DMS79 (cell line): ENCODE measurements around the gene ACOX1.
A peak's percentile ranks its signal among the peaks of the same experiment; 100 is the strongest.

Experiments used
- DNase-seq: peaks from one replicate; lab custom pipeline; 2025; lab: John Stamatoyannopoulos, UW

The ACOX1 gene

DNA sequence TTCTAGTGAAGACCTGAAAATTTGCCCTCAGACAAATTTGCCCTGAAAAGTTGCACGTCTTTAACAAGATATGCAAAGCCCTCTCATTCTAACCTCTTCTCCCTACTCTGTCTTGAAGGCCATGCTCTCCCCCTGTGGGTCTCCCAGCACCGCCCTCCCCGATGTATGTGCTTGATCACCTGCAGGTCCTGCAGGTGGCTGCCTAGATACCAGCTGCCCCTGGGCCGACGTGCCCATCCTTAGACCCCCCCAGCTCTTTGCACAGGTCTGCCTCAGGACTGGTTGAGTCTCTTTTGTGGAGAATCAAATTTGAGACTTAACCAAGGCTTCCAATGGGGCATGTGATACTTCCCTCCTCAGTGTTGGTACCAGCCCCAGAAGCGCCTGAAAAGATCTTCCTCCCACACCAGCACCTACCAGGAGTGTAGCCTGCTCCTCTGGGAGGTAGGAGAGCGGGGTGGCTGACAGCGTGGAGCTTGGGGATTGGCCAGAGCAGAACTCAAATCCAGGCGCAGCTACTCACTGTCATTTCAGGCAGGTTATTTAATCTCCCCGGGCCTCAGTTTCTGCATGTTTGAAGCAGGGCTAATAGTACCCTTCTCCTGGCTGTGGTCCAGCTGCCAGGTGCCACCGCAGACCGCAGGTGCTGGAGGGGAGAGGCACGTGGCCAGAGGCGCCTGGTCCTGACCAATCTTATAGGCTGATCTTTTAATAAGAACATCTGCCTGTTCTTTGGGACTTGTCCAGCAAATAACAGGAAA lies 69.7 kb downstream of the ACOX1 start:
- DNase-seq: peak; percentile 81

DNA sequence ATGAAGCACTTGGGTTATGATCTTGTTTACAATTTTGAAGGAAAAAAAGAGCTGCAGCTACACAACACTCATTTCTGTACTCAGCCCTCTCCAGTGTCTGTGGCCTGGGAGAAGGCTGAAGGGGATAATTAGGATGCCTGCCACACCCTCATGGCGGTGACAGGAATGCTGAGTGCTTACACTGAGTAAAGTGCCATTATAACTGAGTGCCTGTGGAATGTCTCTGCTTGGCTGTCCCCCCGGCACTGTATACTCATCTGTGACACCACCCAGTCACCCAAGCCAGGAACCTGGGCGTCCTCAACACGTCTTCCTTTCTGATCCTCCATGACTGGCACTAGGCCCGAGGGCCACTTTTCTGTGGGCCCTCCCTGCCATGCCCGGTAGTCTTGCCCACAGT lies 70.8 kb downstream of the ACOX1 start:
- DNase-seq: peak; percentile 89

DNA sequence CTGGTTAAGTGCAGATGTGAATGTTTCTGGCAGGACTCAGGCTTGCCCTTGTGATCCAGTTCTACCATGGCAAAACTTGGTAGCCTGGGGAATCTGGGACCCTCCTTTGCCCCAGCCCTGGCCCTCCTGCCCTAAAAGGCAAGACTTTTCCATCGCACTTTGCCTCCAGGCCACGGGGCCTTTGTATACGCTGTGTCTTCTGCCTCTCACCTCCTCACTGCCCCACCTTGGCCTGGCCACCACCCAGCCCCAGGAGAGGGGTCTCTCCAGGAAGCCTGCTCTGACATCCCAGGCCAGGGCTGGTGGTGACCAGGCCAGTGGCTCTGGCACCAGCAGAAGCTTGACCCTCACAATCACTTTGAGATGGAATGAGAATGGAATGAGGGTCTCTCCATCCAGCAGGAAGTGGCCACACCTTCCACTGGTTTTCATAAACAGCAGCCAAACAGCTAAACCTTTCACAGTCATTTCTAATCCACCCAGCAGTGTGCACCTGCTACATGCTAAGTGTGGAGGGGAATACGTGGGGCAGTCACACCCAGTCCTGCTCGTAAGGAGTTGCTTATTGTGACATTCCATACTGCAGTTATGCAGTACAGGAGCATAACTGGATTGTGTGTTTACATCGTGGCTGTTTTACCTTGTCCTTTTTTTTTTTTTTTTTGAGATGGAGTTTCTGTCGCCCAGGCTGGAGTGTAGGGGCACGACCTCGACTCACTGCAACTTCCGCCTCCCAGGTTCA lies 72.7 kb downstream of the ACOX1 start:
- DNase-seq: no peak

DNA sequence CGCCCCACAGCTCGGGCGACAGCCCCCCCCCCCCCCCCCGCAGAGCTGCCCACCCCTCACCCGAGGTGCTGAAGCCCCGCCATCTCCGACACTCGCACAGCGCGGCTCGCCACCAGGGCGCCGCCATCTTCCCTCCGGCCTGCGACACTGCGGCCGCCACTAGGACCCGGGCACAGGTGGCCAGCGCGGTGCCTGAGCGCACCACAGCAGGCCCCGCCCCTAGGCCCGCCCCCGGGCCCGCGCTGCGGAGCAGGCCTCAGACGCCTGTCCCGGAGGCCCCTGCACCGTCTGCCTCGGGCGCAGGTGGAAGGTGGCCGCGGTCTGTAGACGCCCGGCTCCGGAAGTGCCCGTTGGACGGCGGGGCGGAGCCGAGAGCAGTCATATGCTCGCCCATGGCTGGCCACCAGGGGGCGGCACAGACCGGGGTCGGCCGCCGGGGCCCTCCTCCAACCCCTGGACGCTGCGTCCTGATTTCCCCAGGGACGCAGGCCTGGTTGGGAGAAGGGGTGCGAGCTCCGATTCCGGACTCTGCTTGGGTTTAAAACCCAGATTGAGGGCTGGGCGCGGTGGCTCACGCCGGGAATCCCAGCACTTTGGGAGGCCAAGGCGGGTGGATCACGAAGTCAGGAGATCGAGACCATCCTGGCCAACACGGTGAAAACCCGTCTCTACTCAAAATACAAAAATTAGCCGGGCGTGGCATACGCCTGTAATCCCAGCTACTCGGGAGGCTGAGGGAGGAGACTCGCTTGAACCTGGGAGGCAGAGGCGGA lies 74.0 kb downstream of the ACOX1 start, which contains the start of gene MRPL38:
Gene MRPL38, minus strand, starts transcription at position 136 of the 773 bp plus-strand sequence. Its CDS starts 9 bp downstream, at position 127.
- peak; percentile 79 for DNase-seq

DNA sequence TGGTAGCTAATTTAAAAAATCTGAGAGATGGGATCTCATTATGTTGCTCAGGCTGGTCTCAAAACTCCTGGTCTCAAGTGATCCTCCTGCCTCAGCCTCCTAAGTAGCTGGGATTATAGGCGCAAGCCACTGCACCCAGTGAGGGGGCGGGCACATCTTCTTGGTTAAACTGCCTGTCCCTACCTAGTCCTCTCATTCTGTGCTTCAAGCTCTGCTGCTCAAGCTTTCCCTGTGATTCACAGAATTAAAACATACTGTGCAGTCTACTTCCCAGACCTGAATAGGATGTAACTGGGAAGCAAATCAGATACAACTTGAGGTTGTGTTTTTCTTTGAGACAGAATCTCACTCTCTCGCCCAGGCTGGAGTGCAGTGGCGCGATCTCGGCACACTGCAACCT lies 76.6 kb downstream of the ACOX1 start:
- no peak for DNase-seq

DNA sequence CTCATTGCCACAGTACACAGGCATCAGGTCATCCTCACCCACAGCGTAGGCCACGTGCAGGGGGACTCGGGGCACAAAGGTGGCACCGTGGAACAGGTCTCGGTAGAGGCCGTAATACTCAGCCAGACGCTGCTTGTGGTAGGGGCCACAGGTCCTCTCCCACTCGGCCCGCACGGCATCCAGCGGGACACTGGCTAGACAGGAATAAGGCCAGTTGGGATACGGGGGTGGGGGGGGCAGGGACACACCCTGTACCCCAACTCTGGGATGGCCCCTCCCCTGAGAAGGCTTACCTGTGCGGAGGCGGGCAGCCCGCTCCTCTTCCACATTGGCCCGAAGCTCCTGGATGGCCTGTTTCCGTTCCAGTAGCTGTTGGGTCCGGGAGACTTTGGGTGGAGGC lies 77.2 kb downstream of the ACOX1 start:
- DNase-seq: no peak

DNA sequence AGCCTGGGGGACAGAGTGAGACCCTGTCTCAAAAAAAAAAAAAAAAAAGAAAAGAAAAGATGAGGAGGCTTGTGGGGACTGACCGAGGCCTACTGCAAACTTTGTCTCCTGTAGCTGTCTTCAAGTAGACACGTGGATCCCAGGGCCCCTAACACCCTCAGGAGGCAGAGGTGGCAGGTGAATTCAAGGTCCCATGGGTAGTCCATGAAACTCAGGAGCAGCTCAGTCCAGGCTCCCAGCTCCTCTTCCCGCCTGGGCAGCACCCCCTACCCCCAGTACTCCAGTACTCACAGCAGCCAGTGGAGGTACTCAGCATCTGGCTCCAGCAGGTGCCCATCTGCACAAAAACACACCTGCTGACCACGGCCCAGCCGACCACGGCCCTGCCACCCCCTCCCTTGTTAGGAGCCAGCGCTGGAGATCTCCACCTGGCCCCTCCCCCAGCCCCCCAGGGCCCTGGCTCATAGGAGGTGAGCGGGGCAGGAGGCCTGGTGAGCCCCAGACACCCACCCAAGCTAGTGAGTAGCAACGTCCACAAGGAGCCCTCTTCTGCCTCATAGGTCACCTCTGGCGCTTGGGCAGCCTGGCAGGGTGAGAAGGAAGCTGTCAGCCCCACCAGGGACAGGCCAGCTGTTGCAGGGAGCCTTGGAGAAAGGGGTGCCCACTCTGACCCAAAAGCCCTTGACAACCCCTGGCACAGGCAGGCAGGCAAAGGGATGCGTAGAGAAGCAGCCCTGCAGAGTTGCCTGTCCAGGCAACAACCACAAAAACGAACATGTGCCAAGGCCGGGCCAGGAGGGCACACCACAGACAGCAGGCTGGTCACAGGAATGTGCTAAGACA lies 78.1 kb downstream of the ACOX1 start:
- DNase-seq: no peak

DNA sequence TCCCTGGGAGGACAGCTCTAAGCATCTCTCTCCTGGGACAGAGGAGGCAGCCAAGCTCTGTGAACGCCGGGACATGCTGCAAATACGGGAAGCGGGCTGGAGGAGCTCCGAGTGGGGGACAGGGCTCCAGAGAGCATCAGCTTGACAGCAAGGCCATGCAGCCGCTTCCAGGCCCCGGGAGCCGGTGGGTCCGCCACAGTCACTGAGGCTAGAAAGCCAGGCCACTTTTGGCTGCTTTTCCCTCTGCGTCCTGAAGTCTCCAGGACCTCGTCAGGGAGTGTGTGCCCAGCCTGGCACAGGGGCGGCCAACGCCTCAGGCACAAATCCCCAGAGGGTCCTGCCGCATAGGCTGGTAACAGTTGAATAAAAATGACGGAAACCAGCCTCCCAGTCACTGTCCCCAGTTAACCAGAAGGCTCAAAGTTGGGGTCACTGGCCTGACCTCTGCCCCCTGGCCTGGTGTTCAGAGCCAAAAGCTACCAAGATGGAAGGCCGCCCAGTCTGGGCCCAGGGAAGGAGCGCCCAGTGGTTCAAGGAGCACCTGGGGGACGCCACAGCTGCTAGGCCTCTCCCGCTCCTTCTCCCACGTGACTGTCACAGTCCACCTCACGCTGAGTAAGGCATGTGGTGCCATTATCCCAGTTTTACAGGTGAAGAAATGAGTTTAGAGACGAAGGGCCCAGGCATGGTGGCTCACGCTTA lies 79.0 kb downstream of the ACOX1 start:
- DNase-seq: no peak

DNA sequence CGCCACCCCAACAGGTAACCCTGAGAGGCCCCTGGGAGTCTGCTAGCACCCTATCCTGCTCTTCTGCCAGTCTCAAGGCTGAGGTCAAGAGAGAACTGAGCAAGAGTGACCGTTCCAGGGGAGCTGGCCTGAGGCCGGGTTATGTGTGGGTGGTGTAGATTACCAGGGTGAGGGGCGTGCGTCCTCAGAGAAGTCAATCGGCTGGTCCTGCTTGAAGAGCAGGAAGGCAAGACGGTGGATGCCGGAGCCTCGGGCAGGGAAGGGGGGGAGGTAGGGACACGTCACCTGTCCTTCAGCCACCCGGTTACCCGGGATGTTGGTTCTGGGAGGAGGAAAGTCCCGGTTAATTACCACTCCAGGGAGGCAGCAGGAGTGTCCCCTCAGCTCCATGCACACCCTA lies 79.6 kb downstream of the ACOX1 start:
- DNase-seq: no peak

DNA sequence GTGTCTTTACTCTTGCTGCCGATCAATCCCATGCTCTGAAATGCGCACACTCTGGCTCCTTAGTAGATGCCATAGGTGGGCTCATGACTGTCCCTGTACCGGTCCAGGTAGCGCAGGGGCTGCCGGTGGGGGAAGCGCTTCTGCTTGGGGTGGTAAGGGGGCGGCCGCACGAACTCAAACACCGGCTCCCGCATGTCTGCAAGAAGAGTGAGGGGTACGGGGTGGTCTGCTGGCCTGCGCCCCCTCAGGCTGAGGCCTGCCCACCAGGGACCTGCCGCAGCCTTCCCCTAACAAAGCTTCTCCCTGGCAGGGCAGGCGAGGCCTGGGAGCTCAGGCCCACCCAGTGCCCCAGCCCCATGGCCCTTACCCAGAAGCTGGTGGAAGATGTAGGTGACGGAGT lies 80.2 kb downstream of the ACOX1 start:
- no peak for DNase-seq

DNA sequence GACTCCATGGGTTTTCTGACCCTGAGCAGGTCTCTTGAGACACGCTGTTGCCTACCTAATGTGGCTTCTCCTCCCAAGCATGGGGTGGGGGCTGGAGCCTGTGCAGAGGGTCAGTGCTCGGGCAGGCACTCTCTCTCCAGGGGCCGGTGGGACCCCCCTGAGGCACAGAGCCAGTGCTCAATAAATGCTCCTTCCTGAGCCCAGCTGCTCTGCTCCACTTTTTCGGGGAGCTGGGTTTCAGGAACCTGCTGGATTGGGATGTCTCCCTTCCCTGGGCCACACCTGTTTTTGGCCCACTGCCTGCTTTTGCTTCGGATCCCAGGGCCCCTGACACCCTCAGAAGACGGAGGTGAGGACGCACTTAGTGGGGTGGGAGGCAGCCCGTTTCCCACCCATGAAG lies 80.9 kb downstream of the ACOX1 start:
- DNase-seq: no peak

DNA sequence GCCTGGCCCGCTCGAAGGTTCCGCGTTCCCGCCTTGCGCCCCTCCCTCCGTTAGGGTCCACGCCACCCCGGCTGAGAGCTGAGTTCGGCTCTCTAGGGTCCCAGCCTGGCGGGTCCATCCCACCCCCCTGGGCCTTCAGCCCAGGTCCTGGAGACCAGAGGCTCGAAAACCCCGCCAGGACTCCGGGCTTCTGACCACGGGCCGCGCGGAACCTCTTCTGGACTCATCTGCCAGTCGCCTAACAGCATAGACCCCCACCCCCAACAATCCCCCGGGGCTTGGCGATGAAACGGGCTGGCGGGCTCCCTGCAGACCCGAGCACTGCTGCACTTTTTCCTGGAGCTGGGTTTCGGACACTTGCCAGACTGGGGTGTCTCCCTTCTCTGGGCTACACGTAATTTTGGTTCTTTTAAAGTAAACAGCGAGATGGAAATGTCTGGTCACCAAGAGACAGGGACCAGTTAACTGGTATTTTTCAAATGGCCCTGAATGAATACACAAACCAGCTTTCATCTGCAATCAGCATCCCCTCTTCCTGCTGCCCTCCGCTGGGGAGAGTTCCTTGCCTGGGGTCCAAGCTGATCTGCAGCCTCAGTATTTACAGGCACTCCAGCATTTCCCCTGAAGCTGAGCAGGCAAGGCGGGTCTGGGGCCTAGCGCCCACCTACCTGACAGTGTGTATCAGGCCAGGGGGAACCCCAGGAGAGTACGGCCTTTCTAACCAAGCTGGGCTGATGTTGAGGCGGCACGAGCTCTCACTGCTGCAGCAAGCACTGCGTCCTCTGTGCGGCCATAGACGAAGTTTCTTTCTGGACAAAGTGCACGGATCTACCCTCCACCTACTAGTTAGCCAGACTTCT lies 81.6 kb downstream of the ACOX1 start:
- no peak for DNase-seq

DNA sequence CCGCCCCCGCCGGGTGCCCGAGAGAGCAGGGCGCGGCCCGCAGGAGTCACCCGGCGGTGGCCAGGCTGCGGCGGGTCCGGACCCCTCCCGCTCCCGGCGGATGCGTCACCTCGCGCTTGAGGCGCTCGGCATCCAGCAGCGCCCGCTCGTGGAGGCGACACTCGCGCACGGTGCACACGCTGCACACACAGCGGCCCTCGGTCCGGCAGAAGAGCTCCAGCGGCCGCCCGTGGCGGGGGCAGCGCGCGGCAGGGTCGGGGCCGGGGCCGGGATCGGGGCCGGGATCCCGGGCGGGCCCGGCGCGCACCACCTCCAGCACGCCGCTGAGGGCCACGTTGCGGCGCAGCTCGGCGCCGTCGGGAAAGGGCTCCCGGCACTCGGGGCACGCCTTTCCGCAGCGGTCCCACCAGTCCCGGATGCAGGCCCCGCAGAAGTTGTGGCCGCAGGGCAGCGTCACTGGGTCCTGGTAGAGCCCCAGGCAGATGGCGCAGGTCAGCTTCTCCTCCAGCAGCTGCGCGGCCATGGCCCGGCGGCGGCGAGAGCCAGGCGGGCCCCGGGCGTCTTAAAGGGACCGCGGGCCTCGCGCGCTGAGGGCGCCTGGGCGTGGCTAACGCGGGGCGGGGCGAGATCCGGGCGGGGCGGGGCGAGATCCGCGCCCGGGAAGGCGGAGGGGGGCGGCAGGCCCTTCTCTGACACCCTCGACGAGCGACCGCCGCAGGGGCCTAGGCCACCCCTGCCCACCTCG lies 82.4 kb downstream of the ACOX1 start, which contains the start of gene TRIM65:
Gene TRIM65, minus strand, starts transcription at position 537 of the 745 bp plus-strand sequence. Its CDS starts 14 bp downstream, at position 523.
- no peak for DNase-seq

DNA sequence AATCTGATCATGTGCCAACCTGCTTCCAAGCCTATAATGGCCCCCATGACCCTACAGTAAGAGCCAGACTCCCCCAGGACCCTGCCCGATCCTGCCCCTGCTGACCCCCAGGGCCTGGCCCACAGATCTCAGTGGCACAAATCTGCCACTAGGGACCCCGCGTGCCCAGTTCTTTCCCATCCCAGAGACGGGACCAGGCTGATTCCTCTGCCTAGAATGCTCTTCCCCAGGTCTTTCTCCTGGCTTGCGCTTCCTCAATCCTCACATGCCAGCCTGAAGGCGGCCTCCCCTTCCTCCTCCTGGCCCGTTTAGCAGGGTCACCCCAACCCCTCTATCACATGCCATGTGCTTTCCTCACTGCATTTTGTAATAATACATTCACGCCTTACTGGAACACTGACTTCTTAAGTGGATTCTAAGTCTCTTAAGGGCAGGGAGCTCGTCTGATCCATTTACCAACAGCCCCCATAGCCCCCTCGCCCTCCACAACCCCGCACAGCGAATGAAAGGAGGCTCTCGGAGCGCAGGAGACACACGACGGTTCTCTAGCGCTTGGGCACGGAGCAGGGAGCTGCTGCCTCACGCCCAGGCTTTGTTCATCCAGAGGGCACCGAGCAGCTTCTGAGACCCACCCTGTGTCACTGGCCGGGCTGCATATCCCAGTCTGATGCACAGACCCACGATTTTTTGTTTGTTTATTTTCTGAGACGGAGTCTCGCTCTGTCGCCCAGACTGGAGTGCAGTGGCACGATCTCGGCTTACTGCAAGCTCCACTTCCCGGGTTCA lies 83.4 kb downstream of the ACOX1 start:
- DNase-seq: no peak

DNA sequence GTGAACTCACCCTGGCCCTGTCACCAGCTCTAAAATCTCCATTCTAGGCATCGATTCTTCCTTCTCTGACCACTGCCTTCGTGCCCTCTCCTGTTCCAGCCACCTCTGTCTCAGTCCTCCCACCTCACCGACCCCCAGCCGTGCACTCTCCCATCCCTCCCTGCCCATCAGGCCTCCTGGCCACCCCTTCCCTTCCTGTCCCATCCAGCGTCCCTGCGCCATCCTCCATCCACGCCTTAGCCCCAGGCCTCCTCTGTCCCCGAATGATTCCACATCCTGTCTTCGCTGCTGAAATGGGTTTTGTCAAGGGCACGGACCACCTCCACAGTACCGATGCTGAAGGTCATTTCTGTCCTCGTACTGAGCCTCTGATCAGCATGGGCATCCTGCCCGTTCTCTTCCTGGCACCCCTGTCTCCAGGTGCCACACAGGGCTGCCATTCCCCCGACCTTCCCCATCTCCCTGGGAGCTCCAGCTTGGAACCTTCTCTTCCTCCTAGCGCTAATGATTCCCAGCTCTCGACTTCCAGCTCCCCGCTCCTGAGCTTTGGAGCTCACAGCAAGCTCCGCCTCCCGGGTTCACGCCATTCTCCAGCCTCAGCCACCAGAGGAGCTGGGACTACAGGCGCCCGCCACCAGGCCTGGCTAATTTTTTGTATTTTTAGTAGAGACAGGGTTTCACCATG lies 84.8 kb downstream of the ACOX1 start:
- DNase-seq: no peak

DNA sequence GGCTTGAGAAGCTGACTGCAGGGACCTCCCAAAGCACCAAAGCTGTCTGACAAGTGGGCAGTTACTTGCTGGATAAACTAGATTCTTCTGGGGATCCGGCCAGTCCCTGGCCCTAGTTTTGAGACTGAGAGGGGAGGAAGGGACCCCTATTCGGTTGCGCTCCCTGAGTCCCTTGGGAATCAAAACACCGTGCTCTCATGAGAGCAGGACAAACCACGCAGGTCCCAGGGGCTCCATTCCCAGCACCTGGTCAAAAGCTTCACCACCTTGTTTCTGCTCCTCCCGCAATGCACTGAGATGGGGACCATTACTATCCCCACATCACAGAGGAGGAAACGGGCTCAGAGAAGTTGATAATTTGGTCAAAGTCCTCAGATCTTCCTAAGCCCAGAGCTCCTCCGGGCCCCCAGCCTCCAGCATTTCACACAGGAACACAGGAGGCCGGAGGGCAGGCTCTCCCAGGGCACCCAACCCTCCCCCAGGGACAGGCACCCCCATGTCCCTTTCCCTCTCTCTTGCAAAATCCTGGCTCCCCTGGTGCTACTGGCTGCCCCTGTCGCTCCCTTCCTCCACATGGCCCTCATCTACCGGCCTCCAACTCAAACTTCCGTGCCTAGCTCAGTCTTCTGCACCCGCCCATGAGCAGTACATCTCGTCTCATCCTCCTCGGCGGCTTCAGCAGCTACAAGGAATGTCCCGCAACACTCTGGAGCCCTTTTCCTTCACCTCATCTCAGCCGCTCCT lies 85.5 kb downstream of the ACOX1 start:
- no peak for DNase-seq

DNA sequence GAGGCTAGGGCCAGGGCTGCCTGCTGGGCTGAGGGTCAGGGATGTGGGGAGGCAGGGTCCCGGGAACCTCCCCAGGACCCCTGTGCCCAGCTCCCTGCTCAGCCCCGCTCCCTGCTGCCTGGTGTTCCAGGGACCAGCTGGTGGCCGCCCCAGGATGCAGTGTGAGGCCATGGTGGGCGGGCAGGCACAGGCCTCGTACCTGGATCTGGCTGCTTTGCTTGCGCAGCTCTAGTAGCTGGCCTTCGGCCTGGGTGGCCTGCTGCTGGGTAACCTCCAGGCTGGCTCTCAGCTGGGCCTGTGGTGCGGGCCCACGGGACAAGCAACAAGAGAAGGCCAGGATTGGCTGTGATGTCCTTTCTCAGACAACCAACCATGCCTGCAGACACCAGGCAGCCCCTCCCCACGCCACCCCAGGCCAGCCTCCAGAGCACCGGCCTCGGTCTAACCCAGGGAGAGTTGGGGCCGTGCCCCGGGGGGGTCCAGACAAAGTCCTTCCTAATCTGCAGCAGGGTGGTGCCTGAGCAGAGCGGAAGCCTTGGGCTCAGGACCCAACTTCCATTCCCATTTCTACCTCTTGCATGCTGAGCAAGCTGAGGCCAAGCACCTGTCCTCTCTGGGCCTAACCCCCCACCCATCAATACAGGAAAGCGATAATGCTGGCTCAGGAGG lies 86.3 kb downstream of the ACOX1 start:
- no peak for DNase-seq
